Small intestine (tissue), 7 donors: ENCODE measurements around the gene RTF1. TPM values are rescaled to one million over a fixed set of nuclear protein-coding genes. Genes with fewer than 3 reads are reported as not detected.
A peak's percentile ranks its signal among the peaks of the same experiment; 100 is the strongest.

ENCODE experiments used
- DNase-seq, 2 donors: peaks; one replicate each; pipeline versions ENCODE4 v3.0.0 to v3.0.0-alpha.2; 2013
- FAIRE-seq: peaks from 2 replicates; lab custom pipeline; 2012; peaks lifted over from hg19 to GRCh38; lab: Jason Lieb, UNC
- H3K27ac ChIP-seq, 3 donors: one replicate each; pipeline ENCODE4 v1.5.1; 2013; ENCODE audit warnings: low read length in 2 of 3, mild to moderate bottlenecking in 2 of 3, control low read depth in 1 of 3, inconsistent platforms in 1 of 3, low read depth in 1 of 3, moderate library complexity in 1 of 3
- H3K27me3 ChIP-seq, 3 donors: one replicate each; pipeline ENCODE4 v1.6.1; 2013; ENCODE audit warnings: low read length in 3 of 3, inconsistent platforms in 1 of 3; ENCODE audit not compliant: control insufficient read depth in 3 of 3, insufficient read depth in 3 of 3
- H3K36me3 ChIP-seq, 3 donors: one replicate each; pipeline ENCODE4 v1.6.1; 2013; ENCODE audit warnings: low read length in 3 of 3, inconsistent platforms in 1 of 3, low read depth in 1 of 3, mild to moderate bottlenecking in 1 of 3, moderate library complexity in 1 of 3; ENCODE audit not compliant: control insufficient read depth in 3 of 3, insufficient read depth in 2 of 3
- H3K4me1 ChIP-seq, 3 donors: one replicate each; pipeline ENCODE4 v1.6.1; 2013; ENCODE audit warnings: low read length in 2 of 3, inconsistent platforms in 1 of 3, low read depth in 1 of 3, mild to moderate bottlenecking in 1 of 3, moderate library complexity in 1 of 3; ENCODE audit not compliant: control insufficient read depth in 3 of 3, insufficient read depth in 2 of 3
- H3K4me3 ChIP-seq, 3 donors: one replicate each; pipeline ENCODE4 v1.5.1; 2013; ENCODE audit warnings: low read length in 3 of 3, control low read depth in 1 of 3, inconsistent platforms in 1 of 3, low read depth in 1 of 3, mild to moderate bottlenecking in 1 of 3, moderate library complexity in 1 of 3
- H3K9me3 ChIP-seq, 2 donors: one replicate each; pipeline ENCODE4 v1.6.1; 2013; ENCODE audit warnings: low read depth in 1 of 2, low read length in 1 of 2; ENCODE audit not compliant: control insufficient read depth in 2 of 2, insufficient read depth in 1 of 2
- WGBS, 3 donors: extraction: QIAGEN DNeasy Blood & Tissue Kit; methylation state at CpG; one replicate each; pipeline ENCODE4 v1.1.7; 2013; 5-methylcytosine and 5-hydroxymethylcytosine counted together
- polyA plus RNA-seq, 4 donors: library from polyadenylated mRNA; stranded (reverse) in 3 of 4; unstranded in 1 of 4; fragments of 200-250 nt in 3 of 4; fragments of 120-200 nt in 1 of 4; gene quantifications; one replicate each; pipeline versions ENCODE4 v1.2.1 to v1.2.3, GENCODE V29; 2013
- donor health status: healthy with polysubstance abuse.
- donor health status: control.
- donor health status: control.
- donor health status: Bipolar disorder and iron deficiency.
- donor health status: healthy.

RTF1 gene
- polyA plus RNA-seq, 4 donors: 18.0 to 38.4 (median 25.0) TPM

DNA sequence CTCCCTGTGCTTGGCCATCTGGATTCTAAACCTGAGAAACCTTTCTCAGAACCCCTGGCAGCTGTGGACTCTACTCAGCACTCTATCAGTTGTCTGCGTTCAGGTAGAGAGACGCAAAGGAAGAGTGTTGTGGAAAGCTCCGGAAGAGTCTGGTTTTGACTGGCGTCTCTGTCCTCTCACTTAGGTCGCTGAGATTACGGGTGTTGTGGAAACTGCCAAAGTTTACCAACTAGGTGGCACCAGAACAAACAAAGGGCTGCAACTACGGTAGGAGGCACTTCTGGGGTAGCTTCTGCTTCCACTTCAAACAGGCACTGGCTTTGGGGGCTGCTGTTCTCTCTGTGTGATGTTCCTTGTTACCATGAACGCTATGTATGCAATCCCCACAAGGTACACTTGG, 57.5 kb downstream of the RTF1 start:
- H3K4me3 ChIP-seq: no peak overlapping the region
- FAIRE-seq (no peak), DNase-seq (peak in 1 of 2 donors; percentile 64)
- no peaks in the 10 kb centered on the region for H3K9me3 ChIP-seq
- peaks cover 23 to 76% (median 26%) of the 10 kb centered on the region in 3 donors for H3K36me3 ChIP-seq
- peak overlapping the region in 2 of 3 donors; percentile 65 to 81 for H3K27ac ChIP-seq
- no peaks in the 10 kb centered on the region for H3K27me3 ChIP-seq
- no peaks in the 10 kb centered on the region for H3K4me1 ChIP-seq
- WGBS, 3 donors: 33 to 66% (median 50%) methylated on average over 8 of the region's 8 CpGs

DNA sequence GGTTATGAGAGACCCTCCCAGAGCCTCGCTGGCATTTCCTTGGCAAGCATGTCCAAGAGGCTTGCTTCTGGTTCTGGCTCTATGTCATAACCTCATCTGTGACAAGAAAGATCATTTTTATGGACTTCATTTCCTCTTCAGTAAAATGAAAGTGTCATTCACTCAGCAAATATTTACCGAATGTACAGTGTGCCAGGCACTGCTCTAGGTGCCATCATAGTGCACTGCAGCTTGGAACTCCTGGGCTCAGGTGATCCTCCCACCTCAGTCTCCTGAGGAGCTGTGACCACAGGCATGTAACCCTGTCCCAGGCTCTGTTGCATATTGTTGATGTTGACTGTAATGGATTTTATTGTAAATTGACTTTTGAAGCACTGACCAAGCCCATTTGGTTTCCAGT, 58.0 kb downstream of the RTF1 start:
- DNase-seq (peak; percentile 27 to 72), FAIRE-seq (no peak)
- 14 to 58% (median 35%) methylated on average over 2 of the region's 2 CpGs for WGBS, 3 donors
- Histone ChIP-seq H3K36me3 (peaks cover 23 to 78% (median 28%) of the 10 kb centered on the region in 3 donors), H3K27me3 (no peaks in the 10 kb centered on the region), H3K4me3 (no peak overlapping the region), H3K27ac (peak overlapping the region in 2 of 3 donors; percentile 65 to 81), H3K4me1 (peaks cover 0 to 5% (median 2%) of the 10 kb centered on the region in 3 donors), H3K9me3 (no peaks in the 10 kb centered on the region)

DNA sequence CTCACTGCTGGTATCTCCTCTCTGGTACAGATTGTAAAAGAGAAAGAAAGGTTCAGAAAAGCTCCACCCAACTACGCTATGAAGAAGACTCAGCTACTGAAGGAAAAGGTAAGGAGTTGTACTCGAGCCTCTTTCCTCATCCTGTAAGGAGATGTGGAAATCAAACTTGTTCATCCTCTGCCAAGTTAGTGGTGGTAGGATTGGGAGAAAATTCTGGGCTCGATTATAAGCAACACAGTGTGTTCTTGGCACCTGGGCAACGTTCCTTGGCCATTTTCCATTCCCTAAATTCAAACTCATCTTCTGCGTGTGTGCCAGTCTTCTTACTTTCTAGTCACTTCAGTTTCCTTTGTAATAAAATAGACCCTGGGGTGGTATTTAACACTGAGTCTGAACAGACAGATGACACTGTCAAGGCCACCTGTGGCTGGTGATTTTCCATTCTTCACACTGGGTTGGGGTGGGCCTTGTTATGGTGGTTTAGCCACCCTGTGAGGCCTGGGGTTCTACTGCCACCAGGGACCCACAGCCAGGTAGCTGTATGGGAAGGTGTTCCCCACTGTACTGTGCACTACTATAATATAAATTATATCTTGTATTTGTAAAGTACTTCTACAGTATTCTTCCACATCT, 59.6 kb downstream of the RTF1 start:
- 86 to 94% (median 87%) methylated on average over 5 of the region's 5 CpGs for WGBS, 3 donors
- Histone ChIP-seq H3K27ac (no peak overlapping the region), H3K36me3 (peaks cover 23 to 85% (median 28%) of the 10 kb centered on the region in 3 donors), H3K27me3 (no peaks in the 10 kb centered on the region), H3K4me3 (no peak overlapping the region), H3K4me1 (peaks cover 0 to 18% (median 5%) of the 10 kb centered on the region in 3 donors), H3K9me3 (no peaks in the 10 kb centered on the region)
- no peak for DNase-seq
- no peak for FAIRE-seq

DNA sequence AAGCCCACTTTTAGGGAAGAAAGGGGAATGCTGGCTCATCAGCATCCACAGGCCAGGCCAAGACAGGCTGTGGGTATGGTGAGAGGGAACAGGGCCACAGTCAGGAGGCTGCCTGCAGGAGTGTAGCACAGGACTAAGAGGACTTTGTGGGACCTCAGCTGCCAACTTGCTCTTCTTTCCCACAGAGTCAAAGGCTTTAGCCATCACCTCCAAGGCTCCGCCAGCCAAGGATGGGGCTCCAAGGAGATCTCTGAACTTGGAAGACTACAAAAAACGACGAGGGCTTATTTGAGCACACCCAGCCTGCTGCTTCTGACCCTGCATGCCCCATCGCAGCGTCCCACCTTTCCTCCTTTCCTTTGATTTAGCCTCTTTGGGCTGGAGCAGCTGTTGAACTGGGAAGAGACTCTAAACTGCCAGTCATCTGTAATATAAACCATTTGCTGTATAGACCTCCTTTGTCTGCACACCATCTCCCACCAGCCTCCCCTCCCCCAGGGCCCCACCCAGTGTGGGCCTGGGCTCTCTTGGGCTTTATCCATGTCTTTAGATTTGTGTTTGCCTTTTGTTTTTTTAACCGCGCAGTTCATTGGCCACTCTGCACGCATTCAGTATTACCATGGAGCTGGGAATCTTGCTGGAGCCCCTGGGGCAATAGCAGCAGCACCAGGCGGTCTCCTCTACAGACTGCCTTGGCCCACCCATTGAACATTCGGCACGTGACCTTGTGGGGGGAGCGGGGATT, 63.7 kb downstream of the RTF1 start:
- Histone ChIP-seq H3K27me3 (no peaks in the 10 kb centered on the region), H3K9me3 (no peaks in the 10 kb centered on the region), H3K27ac (no peak overlapping the region), H3K4me1 (peaks cover 0 to 42% (median 5%) of the 10 kb centered on the region in 3 donors), H3K36me3 (peaks cover 19 to 71% (median 27%) of the 10 kb centered on the region in 3 donors), H3K4me3 (no peak overlapping the region)
- 93 to 96% (median 95%) methylated on average over 12 of the region's 12 CpGs for WGBS, 3 donors
- DNase-seq (no peak), FAIRE-seq (no peak)

DNA sequence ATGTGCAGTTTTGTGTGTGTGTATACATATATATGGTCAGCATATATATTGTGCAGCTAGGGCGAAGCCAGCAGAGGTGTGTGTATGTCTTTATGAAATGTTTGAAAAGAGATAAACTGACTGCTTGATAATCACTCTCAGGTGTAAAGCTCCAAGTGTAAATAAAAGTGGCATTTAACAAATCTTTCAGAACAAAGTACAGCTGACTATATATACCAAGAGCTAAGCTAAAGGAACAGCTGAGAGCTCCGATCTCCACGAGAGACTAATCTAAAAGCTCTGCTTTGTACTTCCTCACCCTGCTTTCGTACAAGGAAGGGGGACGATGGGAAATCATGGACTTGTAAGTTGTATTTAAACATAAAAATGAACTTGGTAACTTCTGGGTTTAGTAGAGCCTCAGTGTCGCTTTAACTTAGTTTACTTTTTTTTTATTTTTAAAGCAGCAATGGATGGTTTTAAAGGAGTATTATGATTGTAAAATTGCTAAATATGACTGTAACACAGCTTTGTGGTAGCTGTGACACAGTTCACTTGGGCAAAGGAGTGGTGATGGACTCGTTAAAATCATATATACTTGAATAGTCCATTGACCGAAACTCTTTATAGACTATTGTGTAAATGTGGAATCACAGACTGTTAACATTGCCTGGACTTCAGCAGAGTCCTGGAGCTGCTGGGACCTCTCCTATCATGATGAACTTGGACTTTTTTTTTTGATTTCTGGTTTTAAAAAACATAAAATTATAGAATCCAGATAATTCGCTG, 65.4 kb downstream of the RTF1 start:
- H3K36me3 ChIP-seq: peaks cover 9 to 61% (median 16%) of the 10 kb centered on the region in 3 donors
- peaks cover 0 to 47% (median 6%) of the 10 kb centered on the region in 3 donors for H3K4me1 ChIP-seq
- 39 to 76% (median 54%) methylated on average over 9 of the region's 9 CpGs for WGBS, 3 donors
- FAIRE-seq (no peak), DNase-seq (peak; percentile 75 to 80)
- peak overlapping the region in 2 of 3 donors; percentile 24 to 71 for H3K27ac ChIP-seq
- H3K27me3 ChIP-seq: no peaks in the 10 kb centered on the region
- H3K9me3 ChIP-seq: no peaks in the 10 kb centered on the region
- H3K4me3 ChIP-seq: no peak overlapping the region

DNA sequence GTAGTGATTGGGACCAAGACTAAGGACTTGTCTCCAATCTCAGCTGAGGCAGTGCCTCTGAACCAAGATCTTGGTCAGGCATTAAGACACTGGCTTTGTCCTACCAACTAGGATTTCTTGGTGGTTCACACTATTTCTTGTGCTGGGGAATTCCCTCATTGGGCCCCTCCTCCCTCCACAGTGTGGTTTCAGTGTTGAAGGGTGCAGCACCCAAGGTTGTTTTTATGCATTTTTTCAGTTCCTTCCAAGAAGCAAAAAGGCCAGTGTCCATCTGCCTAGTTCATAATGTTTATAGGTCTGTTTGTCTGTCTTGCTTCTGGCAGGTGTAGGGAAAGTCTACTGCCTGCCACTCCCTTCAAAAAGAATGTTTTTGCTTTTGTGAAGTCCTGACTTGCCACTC, 66.2 kb downstream of the RTF1 start:
- Histone ChIP-seq H3K36me3 (peaks cover 9 to 55% (median 13%) of the 10 kb centered on the region in 3 donors), H3K4me1 (peaks cover 0 to 55% (median 11%) of the 10 kb centered on the region in 3 donors), H3K27ac (peak overlapping the region in 2 of 3 donors; percentile 12 to 71), H3K4me3 (no peak overlapping the region), H3K9me3 (no peaks in the 10 kb centered on the region), H3K27me3 (no peaks in the 10 kb centered on the region)
- FAIRE-seq: no peak
- DNase-seq: peak in 1 of 2 donors; percentile 41

DNA sequence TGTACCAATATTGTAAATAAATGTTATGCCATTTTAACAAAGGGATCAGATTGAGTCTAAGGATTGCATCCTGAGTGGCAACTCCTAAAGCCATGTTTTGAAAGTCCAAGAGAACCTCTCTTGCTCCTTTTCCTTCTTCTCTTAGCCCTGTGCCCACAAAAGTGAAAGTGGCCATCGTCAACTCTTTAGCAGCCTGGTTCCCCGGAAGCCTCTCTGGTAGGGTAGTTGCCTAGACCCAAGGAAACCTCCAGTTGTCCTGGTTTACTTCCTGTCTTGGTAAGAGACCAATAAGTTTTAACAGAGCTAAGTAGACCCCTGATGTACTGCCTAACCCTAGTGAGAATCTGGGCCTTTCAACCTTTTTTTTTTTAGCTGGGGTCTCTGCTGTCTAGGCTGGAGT, 66.6 kb downstream of the RTF1 start:
- H3K4me3 ChIP-seq: no peak overlapping the region
- peak; percentile 47 to 48 for DNase-seq
- peak overlapping the region in 1 of 3 donors; percentile 71 for H3K27ac ChIP-seq

More for the DNA sequence above, 66.6 kb downstream of the RTF1 start:
- peaks cover 9 to 51% (median 10%) of the 10 kb centered on the region in 3 donors for H3K36me3 ChIP-seq
- H3K4me1 ChIP-seq: peaks cover 0 to 56% (median 11%) of the 10 kb centered on the region in 3 donors
- 41 to 50% (median 44%) methylated on average over 2 of the region's 2 CpGs for WGBS, 3 donors
- H3K9me3 ChIP-seq: no peaks in the 10 kb centered on the region
- FAIRE-seq: no peak
- H3K27me3 ChIP-seq: no peaks in the 10 kb centered on the region
